Measurements from ENCODE around the gene CAPN15. TPM values are rescaled to one million over a fixed set of nuclear protein-coding genes. Genes with fewer than 3 reads are reported as not detected.

Gene CAPN15
- total and polyA plus RNA-seq, 3 donors from 2014 or later, result 48.0 to 115 (median 108) TPM

DNA sequence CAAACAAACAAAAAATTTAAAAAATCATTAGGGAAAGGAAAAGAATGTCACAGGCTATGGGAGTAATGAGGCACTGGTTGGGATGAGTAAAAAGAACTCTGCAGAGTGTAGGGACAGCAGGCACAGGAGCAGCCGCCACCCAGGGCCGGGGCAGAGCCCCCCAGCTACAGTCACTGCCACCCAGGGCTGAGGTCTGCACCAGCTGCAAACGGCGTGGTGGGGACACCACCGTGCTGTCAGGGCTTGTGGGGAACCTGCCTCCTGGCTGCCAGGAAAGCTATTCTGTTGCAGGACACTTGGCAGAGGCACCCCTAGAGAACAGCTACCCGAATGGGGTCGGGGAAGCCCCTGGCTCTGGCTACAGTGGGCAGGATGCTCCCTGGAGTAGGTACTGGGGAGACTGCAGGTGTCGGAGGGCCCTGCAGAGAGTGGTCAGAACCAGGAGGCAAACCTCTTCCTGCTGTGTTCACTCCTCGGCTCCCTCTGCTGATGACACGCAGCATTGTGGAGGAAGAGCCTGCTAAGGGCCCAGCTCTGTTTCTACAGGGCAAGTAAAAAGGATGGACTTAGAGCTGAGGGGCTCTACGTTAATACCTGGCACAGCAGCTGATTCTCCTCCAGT, 32.3 kb upstream of the CAPN15 start:
- Histone ChIP-seq H3K4me1 (peaks cover 3% of the 10 kb centered on the region), H3K4me3 (no peak overlapping the region), H3K36me3 (ENCODE audit: low read depth, missing control alignments) (no peaks in the 10 kb centered on the region), H3K9me3 (no peaks in the 10 kb centered on the region), H3K27me3 (no peaks in the 10 kb centered on the region), H3K27ac (no peak overlapping the region)
- DNase-seq, result peak; percentile 60
- intact Hi-C loops (cut with DNase I; ENCODE audit: low total_unique reads), result no loop called here
- WGBS, 2 donors, result 81 to 85% methylated on average over 7 to 11 of the region's 11 CpGs
- TF ChIP-seq, protein P1, sequence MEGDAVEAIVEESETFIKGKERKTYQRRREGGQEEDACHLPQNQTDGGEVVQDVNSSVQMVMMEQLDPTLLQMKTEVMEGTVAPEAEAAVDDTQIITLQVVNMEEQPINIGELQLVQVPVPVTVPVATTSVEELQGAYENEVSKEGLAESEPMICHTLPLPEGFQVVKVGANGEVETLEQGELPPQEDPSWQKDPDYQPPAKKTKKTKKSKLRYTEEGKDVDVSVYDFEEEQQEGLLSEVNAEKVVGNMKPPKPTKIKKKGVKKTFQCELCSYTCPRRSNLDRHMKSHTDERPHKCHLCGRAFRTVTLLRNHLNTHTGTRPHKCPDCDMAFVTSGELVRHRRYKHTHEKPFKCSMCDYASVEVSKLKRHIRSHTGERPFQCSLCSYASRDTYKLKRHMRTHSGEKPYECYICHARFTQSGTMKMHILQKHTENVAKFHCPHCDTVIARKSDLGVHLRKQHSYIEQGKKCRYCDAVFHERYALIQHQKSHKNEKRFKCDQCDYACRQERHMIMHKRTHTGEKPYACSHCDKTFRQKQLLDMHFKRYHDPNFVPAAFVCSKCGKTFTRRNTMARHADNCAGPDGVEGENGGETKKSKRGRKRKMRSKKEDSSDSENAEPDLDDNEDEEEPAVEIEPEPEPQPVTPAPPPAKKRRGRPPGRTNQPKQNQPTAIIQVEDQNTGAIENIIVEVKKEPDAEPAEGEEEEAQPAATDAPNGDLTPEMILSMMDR (IDR thresholded peaks at IDR 0.05), result peak in 1 of 3 experiments; percentile 29
- TF ChIP-seq POLR2A (IDR thresholded peaks at IDR 0.05), result no peak

DNA sequence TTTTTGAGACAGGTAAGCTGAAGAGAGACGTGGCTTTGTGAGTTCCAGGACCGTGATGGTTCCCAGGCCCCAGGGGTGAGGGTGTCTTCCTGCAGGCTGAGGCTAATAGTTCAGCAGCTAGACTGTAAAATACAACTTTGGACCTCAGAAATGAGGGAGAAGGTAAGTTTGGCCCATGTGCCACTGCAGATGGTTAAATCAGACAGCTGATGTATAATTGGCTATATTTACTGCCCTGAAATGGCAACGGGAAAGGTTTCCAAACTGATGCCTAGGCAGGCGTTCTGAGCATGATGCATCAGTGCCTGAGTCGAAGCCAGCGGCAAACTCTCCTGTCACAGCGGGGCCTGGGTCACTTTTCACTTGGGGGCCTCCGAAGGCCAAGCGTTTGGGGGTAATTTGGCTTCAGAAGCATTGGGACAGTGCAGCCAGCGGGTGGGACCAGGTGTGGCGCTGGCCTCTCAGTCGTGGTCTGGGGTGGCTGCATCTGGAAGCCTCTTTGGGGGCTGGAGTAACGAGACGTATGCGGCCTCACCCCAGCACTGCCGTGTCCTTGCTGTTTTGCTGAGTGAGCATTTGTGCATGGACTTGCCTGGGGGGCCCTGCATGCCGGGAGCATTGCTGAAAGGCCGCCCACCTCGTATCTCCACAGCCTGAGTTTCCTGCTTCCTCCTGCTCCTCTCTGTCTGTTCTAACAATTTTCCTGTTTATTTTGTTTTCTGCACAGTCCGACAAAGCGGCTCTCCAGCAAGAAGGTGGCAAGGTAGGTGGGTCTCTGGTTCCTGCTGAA, 31.2 kb upstream of the CAPN15 start:
- DNase-seq, result no peak
- no peaks in the 10 kb centered on the region for H3K36me3 ChIP-seq (ENCODE audit: low read depth, missing control alignments)
- no peaks in the 10 kb centered on the region for H3K27me3 ChIP-seq
- no peaks in the 10 kb centered on the region for H3K9me3 ChIP-seq
- intact Hi-C loops (cut with DNase I; ENCODE audit: low total_unique reads), result no loop called here
- TF ChIP-seq, protein P1 (IDR thresholded peaks at IDR 0.05), result no peak
- no peak for TF ChIP-seq POLR2A (IDR thresholded peaks at IDR 0.05)
- no peak overlapping the region for H3K4me3 ChIP-seq
- WGBS, 2 donors, result 80 to 83% methylated on average over 20 to 21 of the region's 21 CpGs
- no peak overlapping the region for H3K27ac ChIP-seq
- H3K4me1 ChIP-seq, result peaks cover 3% of the 10 kb centered on the region

DNA sequence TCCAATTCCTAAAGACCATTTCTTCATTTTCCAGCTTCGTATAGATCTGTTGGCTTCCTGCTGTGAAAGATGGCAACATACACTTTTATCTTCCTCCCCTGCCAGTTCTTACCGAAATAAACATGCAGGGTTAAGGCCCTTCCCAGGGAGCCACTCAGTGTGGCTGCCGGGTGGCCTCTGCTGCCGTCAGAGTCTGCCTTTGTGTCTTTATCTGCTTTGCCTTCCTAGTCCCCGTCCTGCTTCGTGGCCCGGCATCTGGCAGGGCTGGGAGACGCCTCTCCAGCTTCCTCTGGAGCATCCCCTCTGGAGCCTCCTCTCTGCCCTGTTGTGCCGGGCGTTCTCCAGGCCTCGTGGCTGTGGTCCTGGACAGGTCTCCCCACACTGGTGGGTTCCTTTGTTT, 30.3 kb upstream of the CAPN15 start:
- WGBS, 2 donors, result 73 to 76% methylated on average over 11 of the region's 11 CpGs
- Histone ChIP-seq H3K27ac (no peak overlapping the region), H3K9me3 (no peaks in the 10 kb centered on the region), H3K27me3 (no peaks in the 10 kb centered on the region), H3K4me3 (no peak overlapping the region), H3K36me3 (ENCODE audit: low read depth, missing control alignments) (no peaks in the 10 kb centered on the region), H3K4me1 (peaks cover 3% of the 10 kb centered on the region)
- DNase-seq, result no peak
- intact Hi-C loops (cut with DNase I; ENCODE audit: low total_unique reads), result no loop called here
- no peak for TF ChIP-seq POLR2A (IDR thresholded peaks at IDR 0.05)
- TF ChIP-seq, protein P1 (IDR thresholded peaks at IDR 0.05), result no peak

DNA sequence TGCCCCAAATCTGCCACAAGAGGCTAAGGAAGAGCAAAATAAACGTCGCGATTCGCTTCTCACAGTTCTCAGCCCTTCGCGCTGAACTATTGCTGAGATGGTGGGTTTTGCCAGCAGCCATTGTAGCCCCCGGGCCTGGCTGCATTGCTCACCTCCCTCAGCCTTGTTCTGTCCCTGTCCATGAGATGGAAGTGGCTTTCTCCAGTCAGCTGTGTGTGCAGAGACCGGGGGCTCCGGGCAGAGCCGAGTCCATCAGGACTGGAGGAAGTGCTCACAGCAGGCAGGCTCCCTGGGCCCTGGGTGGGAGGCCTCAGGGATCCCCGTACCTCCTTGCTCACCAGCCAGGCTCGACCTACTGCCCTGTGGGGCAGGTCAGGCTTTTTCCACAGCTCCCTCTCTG, 27.6 kb upstream of the CAPN15 start:
- intact Hi-C loops (cut with DNase I; ENCODE audit: low total_unique reads), result no loop called here
- no peak overlapping the region for H3K4me3 ChIP-seq
- no peaks in the 10 kb centered on the region for H3K36me3 ChIP-seq (ENCODE audit: low read depth, missing control alignments)
- H3K9me3 ChIP-seq, result no peaks in the 10 kb centered on the region
- DNase-seq, result no peak
- H3K27me3 ChIP-seq, result no peaks in the 10 kb centered on the region
- 91% methylated on average over 12 of the region's 12 CpGs for WGBS, 2 donors
- H3K4me1 ChIP-seq, result no peaks in the 10 kb centered on the region
- TF ChIP-seq POLR2A (IDR thresholded peaks at IDR 0.05), result no peak
- TF ChIP-seq, protein P1 (IDR thresholded peaks at IDR 0.05), result no peak
- no peak overlapping the region for H3K27ac ChIP-seq

Measured in testis (tissue), 3 donors.